ENCODE data around the gene LIN28A. TPM values are rescaled to one million over a fixed set of nuclear protein-coding genes. Genes with fewer than 3 reads are reported as not detected.

Gene LIN28A
- total RNA-seq, 3 donors from 2014 or later (not counting 1 experiment from before 2014, with no cell fraction given): not detected

GRCh38 chr1:26395754-26396153 lies 14.9 kb upstream of the LIN28A start:
- no peaks in the 10 kb centered on the region for H3K9me3 Mint-ChIP-seq
- no peak for TF ChIP-seq CTCF (IDR thresholded peaks at IDR 0.05)
- H3K4me1 ChIP-seq (ENCODE audit: control insufficient read depth, insufficient read depth, low read length): peaks cover 10% of the 10 kb centered on the region
- no peaks in the 10 kb centered on the region for H3K27me3 ChIP-seq (ENCODE audit: control insufficient read depth, insufficient read depth, low read length)
- no peak overlapping the region for H3K27ac ChIP-seq (ENCODE audit: low read length)
- no peak overlapping the region for H3K27ac Mint-ChIP-seq
- no peak overlapping the region for H3K4me3 Mint-ChIP-seq
- H3K4me1 Mint-ChIP-seq: peaks cover 9 to 10% of the 10 kb centered on the region in 2 donors
- no peak for DNase-seq
- intact Hi-C loops (cut with micrococcal nuclease): loop anchor here (10.0 kb wide), 2 partner anchors 231 to 291 kb away; partner anchors contain the start of genes C1orf232 and ZNF593
- no peak overlapping the region for H3K4me3 ChIP-seq (ENCODE audit: low read length)
- H3K36me3 Mint-ChIP-seq: no peaks in the 10 kb centered on the region
- peaks cover 15% of the 10 kb centered on the region in 2 donors for H3K27me3 Mint-ChIP-seq (ENCODE audit: low read depth in 2 of 2)
- no peak for ATAC-seq
- H3K9me3 ChIP-seq (ENCODE audit: control insufficient read depth, insufficient read depth, low read length): no peaks in the 10 kb centered on the region
- WGBS (ENCODE audit: insufficient coverage): 83% methylated on average over 7 of the region's 8 CpGs
- no peaks in the 10 kb centered on the region for H3K36me3 ChIP-seq (ENCODE audit: control insufficient read depth, insufficient read depth, low read length)

GRCh38 chr1:26399034-26399433 lies 11.6 kb upstream of the LIN28A start:
- H3K9me3 Mint-ChIP-seq: no peaks in the 10 kb centered on the region
- no peaks in the 10 kb centered on the region for H3K4me1 Mint-ChIP-seq
- H3K27me3 ChIP-seq (ENCODE audit: control insufficient read depth, insufficient read depth, low read length): no peaks in the 10 kb centered on the region
- intact Hi-C loops (cut with micrococcal nuclease): loop anchor here (10.0 kb wide), 2 partner anchors 234 to 294 kb away; partner anchors contain the start of genes C1orf232 and ZNF593
- no peak overlapping the region for H3K27ac ChIP-seq (ENCODE audit: low read length)
- ATAC-seq (no peak), DNase-seq (no peak)
- WGBS (ENCODE audit: insufficient coverage): 81% methylated on average over 3 of the region's 3 CpGs
- H3K27me3 Mint-ChIP-seq (ENCODE audit: low read depth in 2 of 2): peaks cover 28 to 31% of the 10 kb centered on the region in 2 donors
- no peak overlapping the region for H3K4me3 ChIP-seq (ENCODE audit: low read length)
- H3K9me3 ChIP-seq (ENCODE audit: control insufficient read depth, insufficient read depth, low read length): no peaks in the 10 kb centered on the region
- H3K4me1 ChIP-seq (ENCODE audit: control insufficient read depth, insufficient read depth, low read length): no peaks in the 10 kb centered on the region
- TF ChIP-seq CTCF (IDR thresholded peaks at IDR 0.05): no peak
- no peak overlapping the region for H3K27ac Mint-ChIP-seq
- no peaks in the 10 kb centered on the region for H3K36me3 ChIP-seq (ENCODE audit: control insufficient read depth, insufficient read depth, low read length)
- no peak overlapping the region for H3K4me3 Mint-ChIP-seq
- no peaks in the 10 kb centered on the region for H3K36me3 Mint-ChIP-seq

GRCh38 chr1:26401891-26402290 lies 8.7 kb upstream of the LIN28A start:
- Histone ChIP-seq H3K27ac (ENCODE audit: low read length) (no peak overlapping the region), H3K4me1 (ENCODE audit: control insufficient read depth, insufficient read depth, low read length) (no peaks in the 10 kb centered on the region), H3K9me3 (ENCODE audit: control insufficient read depth, insufficient read depth, low read length) (no peaks in the 10 kb centered on the region), H3K36me3 (ENCODE audit: control insufficient read depth, insufficient read depth, low read length) (no peaks in the 10 kb centered on the region), H3K27me3 (ENCODE audit: control insufficient read depth, insufficient read depth, low read length) (peaks cover 3% of the 10 kb centered on the region), H3K4me3 (ENCODE audit: low read length) (no peak overlapping the region)
- Mint-ChIP-seq H3K9me3 (no peaks in the 10 kb centered on the region), H3K4me1 (no peaks in the 10 kb centered on the region), H3K27me3 (ENCODE audit: low read depth in 2 of 2) (peaks cover 45 to 54% of the 10 kb centered on the region in 2 donors), H3K27ac (no peak overlapping the region), H3K36me3 (no peaks in the 10 kb centered on the region), H3K4me3 (no peak overlapping the region)
- WGBS (ENCODE audit: insufficient coverage): 85% methylated on average over 3 of the region's 3 CpGs
- no peak for TF ChIP-seq CTCF (IDR thresholded peaks at IDR 0.05)
- intact Hi-C loops (cut with micrococcal nuclease): no loop called here
- DNase-seq (no peak), ATAC-seq (no peak)

GRCh38 chr1:26403656-26404055 lies 7.0 kb upstream of the LIN28A start:
- WGBS (ENCODE audit: insufficient coverage): 43% methylated on average over 4 of the region's 4 CpGs
- ATAC-seq: no peak

More at GRCh38 chr1:26403656-26404055, 7.0 kb upstream of the LIN28A start:
- no peaks in the 10 kb centered on the region for H3K36me3 ChIP-seq (ENCODE audit: control insufficient read depth, insufficient read depth, low read length)
- no peaks in the 10 kb centered on the region for H3K9me3 ChIP-seq (ENCODE audit: control insufficient read depth, insufficient read depth, low read length)
- H3K9me3 Mint-ChIP-seq: no peaks in the 10 kb centered on the region
- no peak for TF ChIP-seq CTCF (IDR thresholded peaks at IDR 0.05)
- H3K27me3 Mint-ChIP-seq (ENCODE audit: low read depth in 2 of 2): peaks cover 51 to 54% of the 10 kb centered on the region in 2 donors
- no peak overlapping the region for H3K27ac ChIP-seq (ENCODE audit: low read length)
- no peak overlapping the region for H3K4me3 Mint-ChIP-seq
- intact Hi-C loops (cut with micrococcal nuclease): no loop called here
- H3K27me3 ChIP-seq (ENCODE audit: control insufficient read depth, insufficient read depth, low read length): peaks cover 3% of the 10 kb centered on the region
- H3K4me1 ChIP-seq (ENCODE audit: control insufficient read depth, insufficient read depth, low read length): peaks cover 1% of the 10 kb centered on the region
- DNase-seq: no peak
- no peak overlapping the region for H3K4me3 ChIP-seq (ENCODE audit: low read length)
- no peaks in the 10 kb centered on the region for H3K36me3 Mint-ChIP-seq
- no peak overlapping the region for H3K27ac Mint-ChIP-seq
- peaks cover 3 to 4% of the 10 kb centered on the region in 2 donors for H3K4me1 Mint-ChIP-seq

All from natural killer cell (primary cell).